HG03280 (cell line): ENCODE measurements around the gene TPRX1.
"Not testable (repeated sequence)": the region's sequence is repeated elsewhere in the genome, so short reads cannot be mapped to it uniquely, and the experiment has no call there.

Experiments
- ATAC-seq: cut with Tn5 transposase; IDR thresholded peaks from one replicate; pipeline ENCODE4 v1.9.1; 2021; ENCODE audit warnings: mild to moderate bottlenecking, moderate library complexity; ENCODE audit not compliant: unreplicated experiment

TPRX1 gene

GRCh38 chr19:47802521-47803043 lies 1.8 kb downstream of the TPRX1 start:
- no peak for ATAC-seq

GRCh38 chr19:47801270-47801669 lies 3.1 kb downstream of the TPRX1 start:
- no peak for ATAC-seq

GRCh38 chr19:47798904-47799266 lies 5.5 kb downstream of the TPRX1 start:
- no peak for ATAC-seq

GRCh38 chr19:47797996-47798903 lies 6.1 kb downstream of the TPRX1 start:
- no peak for ATAC-seq

GRCh38 chr19:47796785-47797184 lies 7.6 kb downstream of the TPRX1 start:
- no peak for ATAC-seq

- ATAC-seq: no peak
Measured at GRCh38 chr19:47794526-47794925, 9.8 kb downstream of the TPRX1 start.

GRCh38 chr19:47792616-47793015 lies 11.7 kb downstream of the TPRX1 start:
- ATAC-seq: no peak

- no peak for ATAC-seq
Measured at GRCh38 chr19:47790398-47790814, 13.9 kb downstream of the TPRX1 start.

- ATAC-seq: not testable (repeated sequence)
Measured at GRCh38 chr19:47789811-47790210, 14.5 kb downstream of the TPRX1 start.

GRCh38 chr19:47787307-47787706 lies 17.0 kb downstream of the TPRX1 start:
- ATAC-seq: not testable (repeated sequence)

- no peak for ATAC-seq
Measured at GRCh38 chr19:47786566-47786965, 17.8 kb downstream of the TPRX1 start.

- ATAC-seq: no peak
Measured at GRCh38 chr19:47781590-47782262, 22.6 kb downstream of the TPRX1 start.

GRCh38 chr19:47780215-47780551 lies 24.2 kb downstream of the TPRX1 start:
- no peak for ATAC-seq

- ATAC-seq: no peak
Measured at GRCh38 chr19:47779524-47780214, 24.7 kb downstream of the TPRX1 start.

- ATAC-seq: no peak
Measured at GRCh38 chr19:47778954-47779351, 25.4 kb downstream of the TPRX1 start.

GRCh38 chr19:47778049-47778953 lies 26.1 kb downstream of the TPRX1 start, which contains the start of gene SELENOW:
SELENOW (plus strand) TSS chr19:47778703; CDS start chr19:47778786, 83 bp downstream.
- peak; percentile 82 for ATAC-seq

- ATAC-seq: not testable (repeated sequence)
Measured at GRCh38 chr19:47777245-47778048, 26.9 kb downstream of the TPRX1 start.

GRCh38 chr19:47776568-47776967 lies 27.8 kb downstream of the TPRX1 start:
- ATAC-seq: no peak

GRCh38 chr19:47771291-47771690 lies 33.1 kb downstream of the TPRX1 start:
- ATAC-seq: not testable (repeated sequence)
